Measurements from ENCODE around the gene INTS2.
"Not testable (repeated sequence)": the region's sequence is repeated elsewhere in the genome, so short reads cannot be mapped to it uniquely, and the experiment has no call there.

Gene INTS2

DNA sequence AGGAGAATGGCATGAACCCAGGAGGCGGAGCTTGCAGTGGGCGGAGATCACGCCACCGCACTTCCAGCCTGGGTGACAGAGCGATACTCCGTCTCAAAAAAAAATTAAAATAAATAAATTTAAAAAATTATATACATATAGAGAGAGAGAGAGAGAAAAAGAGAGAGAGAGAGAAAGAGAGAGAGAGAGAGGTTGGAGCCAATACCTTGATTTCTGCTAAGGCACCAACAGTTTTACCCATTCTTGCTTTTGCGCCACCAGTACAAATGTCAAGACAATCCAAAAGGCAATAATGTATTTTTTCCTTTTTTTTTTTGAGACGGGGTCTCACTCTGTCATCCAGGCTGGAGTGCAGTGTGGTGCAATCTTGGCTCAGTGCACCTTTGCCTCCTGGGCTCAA lies 81.7 kb downstream of the INTS2 start:
- no peak for DNase-seq

DNA sequence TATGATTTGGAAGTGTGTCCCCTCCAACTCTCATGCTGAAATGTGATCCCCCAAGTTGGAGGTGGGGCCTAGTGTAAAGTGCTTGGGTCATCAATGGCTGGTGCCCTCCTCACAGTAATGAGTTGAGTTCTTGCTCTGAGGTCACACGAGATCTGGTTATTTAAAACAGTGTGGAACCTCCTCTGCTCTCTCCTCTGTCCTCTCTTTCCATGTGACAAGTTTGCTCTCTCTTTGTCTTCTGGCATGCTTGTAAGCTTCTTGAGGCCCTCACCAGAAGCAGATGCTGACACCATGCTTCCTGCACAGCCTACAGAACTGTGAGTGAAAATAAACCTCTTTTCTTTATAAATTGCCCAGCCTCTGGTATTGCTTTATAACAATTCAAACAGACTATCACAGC lies 84.3 kb downstream of the INTS2 start:
- DNase-seq = no peak

DNA sequence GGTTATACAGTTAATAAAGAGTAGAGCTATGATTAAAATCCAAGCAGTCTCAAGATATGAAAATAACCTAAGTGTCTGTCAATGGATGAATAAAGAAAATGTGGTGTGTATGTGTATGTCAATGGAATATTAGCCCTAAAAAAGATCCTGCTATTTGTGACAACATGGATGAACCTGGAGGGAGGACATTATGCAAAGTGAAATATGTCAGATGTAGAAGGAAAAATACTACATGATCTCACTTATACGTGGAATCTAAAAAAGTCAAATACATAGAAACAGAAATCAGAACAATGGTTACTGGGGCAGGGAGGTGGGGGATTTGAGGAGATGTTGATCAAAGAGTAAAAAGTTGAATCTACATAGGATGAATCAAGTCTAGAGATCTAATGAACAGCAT lies 84.9 kb downstream of the INTS2 start:
- no peak for DNase-seq

DNA sequence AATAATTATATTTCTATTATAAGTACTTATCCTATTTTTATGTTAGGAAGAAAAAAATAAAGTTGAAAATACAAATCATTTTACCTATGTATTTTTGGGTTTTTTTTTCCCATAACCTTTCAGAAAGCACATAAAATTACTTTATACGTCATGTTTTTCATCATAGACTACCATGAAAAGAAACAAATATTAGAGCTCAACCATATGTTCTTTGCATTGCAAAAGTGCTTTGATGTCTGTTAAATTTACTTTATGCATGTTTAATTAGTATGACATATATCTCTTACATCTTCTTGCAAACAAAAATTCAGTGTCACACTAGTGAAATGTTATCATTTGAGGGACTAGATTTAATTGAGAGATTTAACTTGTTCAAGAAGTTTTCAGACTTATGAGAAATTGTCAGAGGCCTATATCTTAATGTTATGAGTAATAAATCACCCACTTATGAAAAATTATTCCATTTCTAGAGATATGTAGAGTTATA lies 88.4 kb downstream of the INTS2 start:
- no peak for DNase-seq

GRCh38 chr17:61837175-61838051 lies 90.4 kb downstream of the INTS2 start:
- DNase-seq = peak; percentile 60

GRCh38 chr17:61836266-61837174 lies 91.3 kb downstream of the INTS2 start:
- no peak for DNase-seq

DNA sequence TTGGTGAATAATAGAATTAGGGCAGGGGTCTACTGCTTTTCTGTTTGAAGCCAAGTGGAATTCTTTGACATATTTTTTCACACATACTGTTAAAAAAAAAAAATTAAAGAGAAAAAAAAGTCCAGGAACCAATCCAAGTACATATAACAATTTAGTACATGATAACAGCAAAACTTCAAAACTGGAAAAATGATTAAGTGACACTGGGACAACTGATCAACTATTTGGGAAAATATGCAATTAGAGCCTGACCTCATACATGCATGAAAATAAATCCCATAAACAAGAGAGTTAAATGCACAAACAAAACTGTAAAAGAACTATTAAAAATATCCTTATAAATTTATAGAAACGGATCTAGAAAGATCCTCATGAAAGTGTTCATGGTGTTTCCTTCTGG lies 92.2 kb downstream of the INTS2 start:
- DNase-seq = no peak

DNA sequence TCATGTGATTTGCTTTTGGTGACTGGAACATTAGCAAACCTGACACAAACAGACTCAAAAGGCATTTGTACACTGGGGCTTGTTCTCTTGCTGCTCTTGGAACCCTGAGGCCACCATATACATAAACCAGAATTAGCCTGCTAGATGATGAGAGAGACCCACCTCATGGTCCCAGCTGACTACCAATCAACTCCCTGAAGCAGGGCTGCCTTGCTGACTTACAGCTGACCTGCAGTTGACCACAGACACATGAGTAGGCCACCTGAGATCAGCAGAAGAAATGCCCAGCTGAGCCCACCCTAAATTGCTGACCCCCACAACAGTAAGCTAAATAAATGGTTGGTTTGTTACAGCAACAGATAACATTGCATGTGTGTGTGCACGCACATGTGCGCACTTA lies 93.2 kb downstream of the INTS2 start:
- DNase-seq = no peak

DNA sequence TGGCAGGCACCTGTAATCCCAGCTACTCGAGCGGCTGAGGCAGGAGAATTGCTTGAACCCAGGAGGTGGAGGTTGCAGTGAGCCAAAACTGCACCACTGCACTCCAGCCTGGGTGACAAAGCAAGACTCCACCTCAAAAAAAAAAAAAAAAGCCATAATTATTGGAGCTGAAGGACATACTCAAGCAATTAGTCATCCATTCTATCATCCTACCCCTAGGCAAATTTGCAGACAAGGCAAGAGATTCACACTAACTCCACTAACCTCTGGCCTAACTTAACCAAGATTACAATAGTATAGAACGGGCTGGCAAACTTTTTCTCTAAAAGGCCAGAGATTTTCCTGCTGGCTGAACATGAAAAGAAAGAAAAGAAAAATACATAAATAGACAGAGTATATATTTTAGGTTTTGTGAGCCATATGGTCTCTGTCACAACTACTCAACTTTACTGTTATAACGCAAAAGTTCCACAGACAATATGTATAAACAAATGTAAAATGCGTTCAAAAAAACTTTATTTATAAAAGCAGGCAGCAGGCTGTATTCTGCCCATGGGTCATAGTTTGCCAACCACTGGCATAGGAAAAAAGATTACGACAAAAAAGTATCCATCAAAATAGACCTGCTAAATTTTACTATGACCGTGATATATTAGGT lies 94.1 kb downstream of the INTS2 start:
- no peak for DNase-seq

DNA sequence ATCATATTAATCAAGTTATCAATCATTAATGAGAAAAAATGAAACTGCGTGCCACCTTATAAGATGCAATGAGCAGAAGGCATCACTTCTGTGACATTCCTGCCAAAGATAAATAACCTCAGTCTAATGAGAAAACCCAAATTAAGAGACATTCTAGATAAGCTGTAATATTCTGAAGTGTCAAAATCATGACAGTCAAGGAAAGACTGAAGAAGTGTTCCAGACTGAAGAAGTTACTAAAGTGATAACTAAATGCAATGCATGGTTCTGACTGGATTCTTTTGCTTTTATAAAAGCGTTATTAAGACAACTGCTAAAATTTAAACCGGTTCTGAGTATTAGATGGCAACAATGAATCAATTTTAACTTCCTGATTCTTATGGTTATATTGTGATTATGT lies 95.3 kb downstream of the INTS2 start:
- DNase-seq = no peak

- no peak for DNase-seq
Measured at GRCh38 chr17:61831099-61831498, 96.7 kb downstream of the INTS2 start.

- no peak for DNase-seq
Measured at GRCh38 chr17:61828694-61829093, 99.1 kb downstream of the INTS2 start.

GRCh38 chr17:61827649-61828395 lies 100.0 kb downstream of the INTS2 start:
- DNase-seq = no peak

- not testable (repeated sequence) for DNase-seq
Measured at GRCh38 chr17:61826866-61827265, 100.9 kb downstream of the INTS2 start.

DNA sequence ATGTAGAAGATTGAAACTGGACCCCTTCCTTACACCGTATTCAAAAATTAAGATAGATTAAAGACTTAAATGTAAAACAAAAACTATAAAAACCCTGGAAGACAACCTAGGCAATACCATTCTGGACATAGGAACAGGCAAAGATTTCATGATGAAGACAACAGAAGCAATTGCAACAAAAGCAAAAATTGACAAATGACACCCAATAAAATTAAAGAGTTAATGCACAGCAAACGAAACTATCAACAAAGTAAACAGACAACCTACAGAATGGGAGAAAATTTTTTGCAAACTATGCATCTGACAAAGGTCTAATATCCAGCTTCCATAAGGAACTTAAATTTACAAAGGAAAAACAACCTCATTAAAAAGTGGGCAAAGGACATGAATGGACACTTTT lies 101.6 kb downstream of the INTS2 start:
- DNase-seq = not testable (repeated sequence)

DNA sequence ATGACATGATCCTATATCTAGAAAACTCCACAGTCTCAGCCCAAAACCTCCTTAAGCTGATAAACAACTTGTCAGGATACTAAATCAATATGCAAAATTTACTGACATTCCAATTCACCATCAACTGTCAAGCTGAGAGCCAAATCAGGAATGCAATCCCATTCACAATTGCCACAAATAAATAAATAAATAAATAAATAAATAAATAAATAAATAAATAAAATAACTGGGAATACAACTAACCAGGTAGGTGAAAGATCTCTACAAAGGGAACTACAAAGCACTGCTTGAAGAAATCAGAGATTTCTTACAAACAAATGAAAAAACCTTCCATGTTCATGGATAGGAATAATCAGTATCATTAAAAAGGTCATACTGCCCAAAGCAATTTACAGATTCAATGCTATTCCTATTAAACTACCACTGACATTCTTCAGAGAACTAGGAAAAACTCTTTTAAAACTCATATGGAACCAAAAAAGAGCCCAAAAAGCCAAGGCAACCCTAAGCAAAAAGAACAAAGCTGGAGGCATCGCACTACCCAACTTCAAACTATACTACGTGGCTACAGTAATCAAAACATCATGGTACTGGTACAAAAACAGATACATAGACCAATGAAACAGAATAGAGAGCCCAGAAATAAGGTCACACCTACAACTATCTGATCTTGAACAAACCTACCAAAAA lies 102.2 kb downstream of the INTS2 start:
- DNase-seq = no peak

DNA sequence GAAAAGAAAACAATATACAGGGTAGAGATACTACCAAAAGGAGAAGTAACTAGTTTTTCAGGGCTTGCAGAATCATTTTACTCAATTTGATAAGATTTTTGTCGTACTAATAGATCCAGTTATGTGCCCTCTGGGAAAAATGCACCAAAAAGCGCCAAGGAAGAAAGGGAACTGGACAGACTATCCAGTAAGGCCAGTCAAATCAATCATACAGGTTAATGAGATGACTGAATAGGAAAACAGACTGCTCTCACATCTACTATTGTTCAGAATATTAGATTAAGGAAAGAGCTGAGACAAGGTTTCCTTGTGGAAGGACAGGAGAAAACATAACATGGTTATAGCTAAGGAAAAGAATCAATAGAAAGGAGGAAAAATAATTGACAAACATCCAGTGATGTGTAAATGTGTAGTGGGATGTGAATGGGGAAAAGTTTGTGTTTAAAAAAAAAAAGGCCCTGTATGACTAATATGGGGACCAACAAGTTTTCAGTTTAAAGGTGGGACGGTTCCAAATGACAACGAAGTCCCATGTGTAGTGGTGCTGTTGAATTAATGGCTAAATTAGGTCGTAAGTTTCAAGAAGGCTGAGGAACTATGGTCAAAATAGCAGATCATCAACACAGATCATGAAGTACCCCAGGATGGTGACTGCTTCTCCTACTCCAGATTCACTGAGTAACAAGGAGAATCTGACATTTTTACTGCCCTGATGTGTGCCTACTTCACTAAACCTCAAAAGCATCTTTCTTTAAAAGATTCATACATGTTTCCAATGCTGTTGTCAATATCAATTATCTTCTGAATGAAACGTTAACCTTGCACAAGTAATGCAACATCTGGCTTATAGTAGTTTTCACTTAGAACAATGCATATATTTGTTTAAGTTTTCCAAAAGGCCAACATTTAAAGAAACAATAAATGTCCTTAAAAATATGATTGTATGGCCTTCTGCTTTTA lies 105.2 kb downstream of the INTS2 start:
- DNase-seq = no peak

DNA sequence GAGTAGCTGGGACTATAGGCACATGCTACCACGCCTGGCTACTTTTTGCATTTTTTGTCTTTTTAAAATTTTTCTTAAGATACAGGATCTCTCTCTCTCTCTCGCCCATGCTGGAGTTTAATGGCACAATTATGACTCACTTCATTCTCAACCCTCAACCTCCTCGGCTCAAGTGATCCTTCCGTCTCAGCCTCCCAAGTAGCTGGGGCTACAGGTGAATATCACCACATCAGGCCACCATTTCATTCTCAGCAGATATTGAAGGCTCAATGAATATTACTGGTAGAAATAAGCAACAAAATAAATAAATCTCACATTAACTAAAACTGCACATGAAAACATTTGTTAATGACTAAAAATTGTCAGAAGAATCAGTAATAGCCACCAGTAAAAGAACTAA lies 106.1 kb downstream of the INTS2 start:
- no peak for DNase-seq

- DNase-seq = not testable (repeated sequence)
Measured at GRCh38 chr17:61819265-61819664, 108.5 kb downstream of the INTS2 start.

DNA sequence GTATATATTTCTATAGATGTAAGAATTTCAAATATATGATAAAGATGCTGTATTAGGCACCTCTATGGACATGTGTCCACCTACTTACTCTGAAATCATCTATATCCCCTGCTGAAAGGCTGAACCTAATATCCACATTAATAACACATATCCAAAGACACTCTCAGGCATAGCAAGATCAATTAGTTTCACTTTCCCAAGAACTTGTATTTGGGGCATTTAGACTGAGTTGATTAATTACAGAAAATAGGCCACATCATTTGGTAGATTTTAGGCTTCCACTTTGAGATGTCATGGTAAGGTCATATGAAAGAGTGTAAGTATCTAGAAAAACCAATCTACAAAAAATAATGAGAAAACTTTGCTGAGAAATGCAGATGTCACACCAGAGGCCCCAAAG lies 109.6 kb downstream of the INTS2 start:
- DNase-seq = no peak

DNA sequence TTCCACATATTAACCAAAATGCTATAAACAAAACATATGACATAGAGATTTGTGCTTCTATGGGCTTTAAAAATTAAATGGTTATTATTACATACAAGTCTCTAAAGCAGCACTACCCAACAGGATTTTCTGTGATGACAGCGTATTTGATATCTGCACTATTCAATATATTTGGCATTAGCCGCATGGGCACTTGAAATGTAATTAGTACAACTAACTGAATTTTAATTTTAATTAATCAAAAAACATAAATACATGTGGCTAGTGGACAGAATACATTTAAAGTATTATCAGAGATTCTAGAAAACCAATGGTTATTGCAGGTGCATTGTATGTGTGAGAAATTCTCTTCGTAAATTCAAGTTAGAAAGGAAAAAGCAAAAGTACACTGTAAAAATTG lies 110.3 kb downstream of the INTS2 start:
- no peak for DNase-seq

All from CD4-positive, alpha-beta T cell treated with Interleukin-12 subunit alpha and Interleukin-12 subunit beta, for 1 hour (primary cell).